ENCODE measurements around the gene SPRR4. TPM values are rescaled to one million over a fixed set of nuclear protein-coding genes. Genes with fewer than 3 reads are reported as not detected.

SPRR4 gene, protein sequence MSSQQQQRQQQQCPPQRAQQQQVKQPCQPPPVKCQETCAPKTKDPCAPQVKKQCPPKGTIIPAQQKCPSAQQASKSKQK
- not detected in 2 replicates for total RNA-seq

- DNase-seq (ENCODE audit: low read depth, low spot score): no peak
These were observed at the start of gene SPRR4 for GRCh38 chr1:152970495-152970894. SPRR4 (plus strand) TSS chr1:152970648; CDS start chr1:152971891, 1,243 bp downstream.

DNA sequence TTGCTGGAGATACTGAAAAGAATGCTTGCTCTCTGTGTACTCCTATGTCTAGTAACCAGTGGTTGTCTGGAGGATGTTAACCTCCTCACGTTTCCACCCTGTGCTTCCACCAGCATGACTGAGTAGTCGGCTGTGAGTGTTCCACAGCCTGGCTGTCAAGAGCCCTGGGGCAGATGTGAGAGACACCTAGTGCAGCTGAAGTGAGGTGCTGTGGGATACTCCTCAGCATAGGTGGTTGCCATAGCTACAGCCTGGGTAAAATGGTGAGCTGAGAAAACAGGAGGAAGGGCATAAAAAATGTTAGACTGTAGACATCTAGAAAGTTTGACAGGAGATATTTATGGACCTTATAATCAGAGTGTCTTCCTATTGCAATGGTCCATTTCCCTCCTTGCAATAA lies 46.3 kb upstream of the SPRR4 start:
- DNase-seq (ENCODE audit: low read depth, low spot score): no peak

GRCh38 chr1:152926091-152926490 lies 44.4 kb upstream of the SPRR4 start:
- DNase-seq (ENCODE audit: low read depth, low spot score): no peak

- no peak for DNase-seq (ENCODE audit: low read depth, low spot score)
These were observed 41.8 kb upstream of the SPRR4 start for GRCh38 chr1:152928671-152929070.

DNA sequence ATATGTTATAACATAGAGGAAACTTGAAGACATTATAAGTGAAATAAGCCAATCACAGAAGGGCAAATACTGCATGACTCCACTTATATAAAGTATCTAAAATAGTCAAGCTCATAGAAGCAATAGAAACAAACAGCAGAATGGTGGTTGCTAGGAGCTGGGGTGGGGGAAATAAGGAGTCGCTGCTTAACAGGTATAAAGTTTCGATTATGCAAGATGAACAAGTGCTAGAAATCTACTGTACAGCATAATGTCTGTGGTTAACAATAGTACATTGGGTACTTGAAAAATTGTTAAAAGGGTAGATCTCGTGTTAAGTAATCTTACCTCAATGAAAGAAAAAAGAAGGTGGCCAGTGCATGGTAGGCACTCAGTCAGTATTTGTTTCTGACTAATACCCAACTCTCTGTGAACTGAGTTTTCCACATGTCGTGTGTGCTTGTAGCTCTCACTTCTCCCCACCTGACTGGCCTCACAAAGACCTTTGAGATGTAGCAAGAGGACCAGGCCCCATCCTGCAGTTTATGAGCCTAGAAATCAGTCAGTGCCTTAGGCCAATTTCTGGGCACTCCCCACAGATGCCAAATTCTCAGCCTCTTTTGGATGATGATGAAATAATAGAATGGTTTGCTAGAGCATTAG lies 38.2 kb upstream of the SPRR4 start:
- no peak for DNase-seq (ENCODE audit: low read depth, low spot score)

- DNase-seq (ENCODE audit: low read depth, low spot score): no peak
These were observed 37.3 kb upstream of the SPRR4 start for GRCh38 chr1:152933196-152933595.

DNA sequence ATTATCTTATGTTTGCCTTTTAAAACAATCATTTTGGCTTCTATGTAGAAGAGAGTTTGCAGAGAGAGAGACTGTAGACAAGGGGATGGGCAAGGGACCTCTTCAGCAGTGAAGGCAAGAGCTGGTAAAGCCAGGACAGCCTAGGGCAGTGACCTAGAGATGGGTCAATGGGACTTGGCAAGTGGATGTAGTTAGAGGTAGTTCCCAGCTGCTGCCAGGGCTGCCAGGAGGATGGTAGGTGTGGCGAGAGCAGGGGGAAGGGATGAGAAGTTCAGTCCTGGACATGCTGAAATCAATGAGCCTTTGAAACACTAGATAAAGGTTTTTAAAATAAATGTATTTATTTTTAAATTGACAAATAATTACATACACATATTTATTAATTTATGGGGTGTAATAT lies 29.8 kb upstream of the SPRR4 start:
- no peak for DNase-seq (ENCODE audit: low read depth, low spot score)

DNA sequence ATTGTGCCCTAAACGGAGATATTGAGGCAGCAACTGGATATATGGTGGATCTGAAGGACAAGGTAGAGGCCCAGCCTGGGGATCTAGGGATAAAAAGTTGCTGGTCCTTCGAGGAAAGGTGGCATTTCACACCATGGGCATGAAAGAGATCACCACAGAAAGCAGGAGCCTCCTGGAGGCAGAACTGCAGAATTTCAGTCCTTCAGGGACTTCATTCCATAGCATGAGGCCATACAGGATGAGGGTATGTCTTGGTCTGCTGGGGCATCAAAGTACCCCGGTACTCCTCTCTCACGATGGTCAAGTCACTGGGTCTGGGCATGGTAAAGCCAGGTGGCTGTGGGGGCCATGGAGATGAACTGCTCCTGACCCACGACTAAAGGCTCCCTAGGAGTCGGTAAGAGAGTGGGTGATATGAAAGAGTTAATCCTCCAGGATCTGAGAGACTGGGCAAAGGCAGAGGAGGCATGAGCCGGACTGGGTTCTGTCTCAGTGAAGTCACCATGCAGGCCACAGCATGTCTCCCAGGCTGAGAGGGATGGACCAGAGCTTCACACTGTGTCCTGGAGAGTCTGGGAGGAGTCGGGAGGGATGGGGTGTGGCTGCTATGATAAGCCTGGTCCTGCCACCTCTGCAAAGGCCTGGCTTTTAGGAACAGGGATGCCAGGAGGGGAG lies 29.3 kb upstream of the SPRR4 start:
- no peak for DNase-seq (ENCODE audit: low read depth, low spot score)

- DNase-seq (ENCODE audit: low read depth, low spot score): no peak
These were observed 28.3 kb upstream of the SPRR4 start for GRCh38 chr1:152942161-152942560.

DNA sequence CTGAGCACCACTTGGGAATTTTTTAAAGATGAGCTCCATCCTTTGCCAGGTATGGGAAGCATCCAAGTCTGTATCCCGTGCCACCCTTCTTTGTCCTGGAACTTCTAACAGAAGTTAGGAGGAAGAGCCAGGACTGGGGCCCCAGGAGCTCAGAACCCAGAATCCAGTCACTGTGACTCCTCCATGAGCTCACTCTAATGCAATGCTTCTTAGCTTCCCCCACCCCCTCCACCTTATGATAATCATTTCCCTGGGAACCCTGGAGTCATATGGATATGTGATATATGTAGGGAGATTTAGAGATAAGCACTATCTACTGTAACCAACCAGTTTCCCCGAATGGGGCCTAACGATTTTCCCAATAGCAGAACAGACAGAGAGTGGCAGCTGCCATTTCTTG lies 24.2 kb upstream of the SPRR4 start:
- DNase-seq (ENCODE audit: low read depth, low spot score): no peak

DNA sequence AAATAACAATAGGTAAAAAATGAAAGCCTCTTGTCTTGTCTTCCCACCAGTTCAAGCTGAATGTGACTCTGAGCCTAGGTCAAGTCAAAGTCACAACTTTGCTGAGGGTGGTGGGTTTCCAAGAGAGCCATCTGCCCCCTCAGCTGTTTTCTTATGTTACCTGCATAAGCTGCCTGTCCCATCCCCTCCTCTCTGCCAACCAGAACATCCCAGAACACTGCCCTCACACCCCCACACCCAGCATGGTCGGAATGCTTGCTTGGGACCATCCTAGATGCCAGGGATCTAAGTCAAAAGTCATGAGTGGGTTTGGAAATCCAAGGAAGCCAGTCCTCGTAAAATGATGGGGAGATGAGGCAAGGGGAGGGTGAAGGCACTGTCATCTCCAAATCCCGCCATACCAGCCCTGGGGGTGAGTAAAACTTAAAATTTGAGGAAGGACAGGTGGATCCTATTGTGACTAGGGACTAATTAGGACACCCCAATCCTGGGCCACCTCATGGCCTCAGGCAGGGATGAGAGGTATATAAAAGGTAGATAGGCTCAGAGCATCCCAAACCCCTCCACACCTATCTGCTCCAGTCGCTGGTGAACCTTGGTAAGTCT lies 23.7 kb upstream of the SPRR4 start, which contains the start of gene SPRR5:
TSS of gene SPRR5 (plus strand) at position 556 of the 606 bp plus-strand sequence. CDS start 1,349 bp downstream, outside the sequence.
- no peak for DNase-seq (ENCODE audit: low read depth, low spot score)

DNA sequence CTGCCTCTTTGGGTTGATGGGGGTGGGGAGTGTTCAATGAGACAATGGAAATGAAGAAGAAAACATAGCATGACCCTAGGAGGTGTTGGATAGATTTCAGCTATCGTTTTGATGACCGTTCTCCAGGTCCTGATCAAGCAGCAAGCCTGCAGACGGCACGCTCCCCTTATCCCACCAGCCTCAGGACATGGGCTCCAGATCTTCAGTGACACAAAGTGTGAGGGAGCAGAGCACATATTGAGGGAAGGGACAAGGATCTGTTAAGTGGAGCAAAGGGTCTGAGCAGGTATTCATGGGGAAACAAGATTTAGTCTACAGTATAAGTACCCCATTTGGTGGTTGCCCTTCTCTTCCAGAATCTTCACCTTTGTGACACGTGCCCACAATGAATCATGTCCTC lies 18.7 kb upstream of the SPRR4 start:
- DNase-seq (ENCODE audit: low read depth, low spot score): no peak

GRCh38 chr1:152953761-152954160 lies 16.7 kb upstream of the SPRR4 start:
- DNase-seq (ENCODE audit: low read depth, low spot score): no peak

DNA sequence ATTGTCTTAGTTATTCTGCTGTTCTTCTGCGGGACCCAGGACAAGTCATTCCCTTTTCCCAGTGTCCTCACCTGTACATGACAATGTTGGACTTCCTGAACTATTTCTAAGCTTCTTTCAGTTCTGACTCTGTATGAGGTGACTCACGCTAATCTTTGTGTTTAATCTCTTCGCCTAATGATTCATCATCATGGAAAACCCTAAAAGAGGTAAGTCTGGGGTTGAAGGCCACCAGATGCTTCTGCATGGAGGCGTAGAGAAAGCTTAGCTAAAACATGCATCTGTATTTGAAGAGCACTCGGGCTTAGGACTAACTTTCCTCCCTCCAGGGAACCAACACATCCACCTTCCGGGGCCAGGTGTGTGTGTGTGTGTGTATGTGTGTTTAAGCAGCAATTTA lies 16.0 kb upstream of the SPRR4 start:
- no peak for DNase-seq (ENCODE audit: low read depth, low spot score)

DNA sequence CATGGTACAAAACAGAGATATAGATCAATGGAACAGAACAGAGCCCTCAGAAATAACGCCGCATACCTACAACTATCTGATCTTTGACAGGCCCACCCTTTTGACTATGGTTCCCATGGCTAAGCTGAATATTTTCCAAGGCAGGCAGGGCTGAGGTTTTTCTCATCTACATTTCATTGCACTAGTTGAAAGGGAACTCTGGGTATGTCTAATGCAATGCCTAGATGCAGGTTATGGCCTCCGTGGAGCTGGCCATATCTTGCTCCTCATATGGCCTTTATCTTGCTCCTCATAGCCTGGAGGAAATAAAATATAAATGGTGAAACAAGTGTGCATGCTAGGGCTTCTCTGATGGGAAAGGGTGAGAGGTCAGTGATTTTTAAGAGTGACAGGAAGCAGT lies 12.9 kb upstream of the SPRR4 start:
- no peak for DNase-seq (ENCODE audit: low read depth, low spot score)

GRCh38 chr1:152959273-152959672 lies 11.2 kb upstream of the SPRR4 start:
- no peak for DNase-seq (ENCODE audit: low read depth, low spot score)

- DNase-seq (ENCODE audit: low read depth, low spot score): no peak
These were observed 10.5 kb upstream of the SPRR4 start for GRCh38 chr1:152959801-152960451.

DNA sequence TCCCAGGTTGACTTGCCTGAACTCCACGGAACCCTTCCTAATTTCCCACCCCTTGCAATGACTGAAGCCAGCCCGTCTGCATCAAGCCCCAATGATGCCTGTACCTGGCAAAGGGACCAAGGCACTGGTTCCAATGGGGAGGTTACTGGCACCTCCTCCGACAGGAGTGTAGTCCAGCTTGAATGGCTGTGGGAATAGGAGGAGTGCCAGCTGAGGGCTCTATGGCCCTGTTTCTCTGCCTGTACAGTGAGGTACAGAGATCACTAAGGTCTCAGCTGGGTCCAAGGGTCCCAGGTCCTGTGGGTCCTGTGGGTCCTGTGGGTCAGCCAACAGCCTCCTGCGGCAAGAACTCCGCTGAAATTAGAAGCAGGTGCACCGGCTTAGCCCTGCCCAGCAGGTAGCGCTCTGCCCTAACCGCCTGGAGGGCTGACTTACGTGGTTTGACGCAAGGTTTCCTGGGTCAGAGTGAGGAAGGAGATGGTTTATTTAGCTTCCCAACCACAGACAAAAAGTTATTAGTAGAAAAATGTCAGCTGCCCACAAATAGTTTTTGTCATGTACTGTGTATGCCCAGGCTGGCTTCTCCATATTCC lies 9.9 kb upstream of the SPRR4 start:
- DNase-seq (ENCODE audit: low read depth, low spot score): no peak

DNA sequence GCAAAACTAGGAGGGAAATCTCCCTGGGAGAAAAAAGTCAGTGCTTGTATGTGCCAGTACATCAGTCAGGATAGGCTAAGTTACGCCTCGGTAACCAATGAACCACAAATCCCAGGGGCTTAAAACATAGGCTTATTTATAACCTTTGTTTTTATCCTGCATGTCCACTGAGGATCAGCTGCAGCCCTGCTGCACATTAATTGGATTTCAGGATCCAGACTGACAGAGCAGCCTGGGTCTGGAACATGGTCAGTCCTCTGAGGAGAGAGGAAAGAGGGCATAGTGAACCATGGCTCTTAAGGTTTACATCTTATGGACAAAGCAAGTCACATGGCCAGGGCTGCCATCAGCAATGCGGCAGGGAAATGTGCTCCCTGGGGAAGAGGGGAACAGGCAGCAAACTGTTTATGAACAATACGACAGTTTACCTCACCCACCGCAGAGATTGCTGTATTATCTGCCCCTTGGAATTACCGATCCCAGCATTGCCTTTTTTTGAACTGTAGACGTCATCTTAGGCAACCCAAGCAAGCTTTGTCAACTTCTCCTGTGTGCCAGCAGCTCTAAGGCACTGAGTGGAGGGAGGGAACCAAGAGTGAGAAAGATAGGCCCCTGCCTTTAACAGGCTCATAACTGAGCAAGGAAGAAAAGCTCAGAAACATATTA lies 9.1 kb upstream of the SPRR4 start:
- no peak for DNase-seq (ENCODE audit: low read depth, low spot score)

- no peak for DNase-seq (ENCODE audit: low read depth, low spot score)
These were observed 7.5 kb upstream of the SPRR4 start for GRCh38 chr1:152962876-152963415.

- DNase-seq (ENCODE audit: low read depth, low spot score): no peak
These were observed 5.9 kb upstream of the SPRR4 start for GRCh38 chr1:152964536-152964935.
